Activated CD4-positive, alpha-beta T cell treated with anti-CD3 and anti-CD28 coated beads, Interleukin-2, amount 10 ng/mL, durations not matched to agents 24 days and 14 days (primary cell): ENCODE measurements around the gene CYTH3. TPM values are rescaled to one million over a fixed set of nuclear protein-coding genes. Genes with fewer than 3 reads are reported as not detected.

Experiments
- DNase-seq: peaks from one replicate; pipeline ENCODE4 v3.0.0; 2022
- H3K27ac Mint-ChIP-seq: one replicate; pipeline ENCODE4 v1.8.0; 2022; ENCODE audit warnings: mild to moderate bottlenecking, mixed read lengths
- H3K27me3 Mint-ChIP-seq: one replicate; pipeline ENCODE4 v1.8.0; 2022; ENCODE audit warnings: mixed read lengths
- H3K36me3 Mint-ChIP-seq: one replicate; pipeline ENCODE4 v1.8.0; 2022; ENCODE audit warnings: low read depth, mild to moderate bottlenecking, mixed read lengths
- H3K4me1 Mint-ChIP-seq: one replicate; pipeline ENCODE4 v1.8.0; 2021; ENCODE audit warnings: mixed read lengths
- H3K4me3 Mint-ChIP-seq: one replicate; pipeline ENCODE4 v1.8.0; 2022; ENCODE audit warnings: mild to moderate bottlenecking, moderate library complexity, mixed read lengths
- H3K9me3 Mint-ChIP-seq: one replicate; pipeline ENCODE4 v1.8.0; 2021; ENCODE audit warnings: mixed read lengths
- intact Hi-C: fragments of 100-400 bp; cut with micrococcal nuclease; formaldehyde crosslinking; loops from one replicate; pipeline ENCODE4 v1.15.1; 2023
- total RNA-seq: library from RNA; stranded (reverse); gene quantifications from 2 replicates; pipeline ENCODE4 v1.2.3, GENCODE V29; 2022

The CYTH3 gene
- total RNA-seq, 1 donor from 2014 or later = 0.65 TPM

- H3K4me3 Mint-ChIP-seq = no peak overlapping the region
- intact Hi-C loops = no loop called here
- H3K27me3 Mint-ChIP-seq = no peaks in the 10 kb centered on the region
- peaks cover 2% of the 10 kb centered on the region for H3K4me1 Mint-ChIP-seq
- H3K9me3 Mint-ChIP-seq = no peaks in the 10 kb centered on the region
- H3K36me3 Mint-ChIP-seq = peaks cover 55% of the 10 kb centered on the region
- no peak overlapping the region for H3K27ac Mint-ChIP-seq
- DNase-seq = no peak
These were observed 142.3 kb downstream of the CYTH3 start for GRCh38 chr7:6130007-6130587.

GRCh38 chr7:6128205-6128604, 144.2 kb downstream of the CYTH3 start:
- Mint-ChIP-seq H3K4me1 (peaks cover 2% of the 10 kb centered on the region), H3K27ac (no peak overlapping the region), H3K27me3 (no peaks in the 10 kb centered on the region), H3K36me3 (peaks cover 57% of the 10 kb centered on the region), H3K9me3 (no peaks in the 10 kb centered on the region), H3K4me3 (no peak overlapping the region)
- intact Hi-C loops = no loop called here
- DNase-seq = no peak

- intact Hi-C loops = no loop called here
- H3K9me3 Mint-ChIP-seq = peaks cover under 1% of the 10 kb centered on the region
- no peak overlapping the region for H3K27ac Mint-ChIP-seq
- H3K4me1 Mint-ChIP-seq = peaks cover 2% of the 10 kb centered on the region
- no peak for DNase-seq
- no peak overlapping the region for H3K4me3 Mint-ChIP-seq
- no peaks in the 10 kb centered on the region for H3K27me3 Mint-ChIP-seq
- peaks cover 57% of the 10 kb centered on the region for H3K36me3 Mint-ChIP-seq
These were observed 145.3 kb downstream of the CYTH3 start for GRCh38 chr7:6127110-6127490.

- intact Hi-C loops = no loop called here
- peaks cover 73% of the 10 kb centered on the region for H3K36me3 Mint-ChIP-seq
- H3K27me3 Mint-ChIP-seq = no peaks in the 10 kb centered on the region
- H3K4me3 Mint-ChIP-seq = no peak overlapping the region
- H3K27ac Mint-ChIP-seq = no peak overlapping the region
- peaks cover 9% of the 10 kb centered on the region for H3K9me3 Mint-ChIP-seq
- H3K4me1 Mint-ChIP-seq = peaks cover 7% of the 10 kb centered on the region
- DNase-seq = no peak
These were observed 148.6 kb downstream of the CYTH3 start for GRCh38 chr7:6123843-6124242.

- intact Hi-C loops = no loop called here
- peaks cover 22% of the 10 kb centered on the region for H3K4me1 Mint-ChIP-seq
- H3K4me3 Mint-ChIP-seq = no peak overlapping the region
- H3K27ac Mint-ChIP-seq = no peak overlapping the region
- DNase-seq = no peak
- H3K9me3 Mint-ChIP-seq = peaks cover 9% of the 10 kb centered on the region
- H3K27me3 Mint-ChIP-seq = no peaks in the 10 kb centered on the region
- H3K36me3 Mint-ChIP-seq = peaks cover 79% of the 10 kb centered on the region
These were observed 151.3 kb downstream of the CYTH3 start for GRCh38 chr7:6121141-6121540.

GRCh38 chr7:6117533-6117932, 154.9 kb downstream of the CYTH3 start:
- Mint-ChIP-seq H3K27ac (peak overlapping the region; percentile 54), H3K4me3 (peak overlapping the region; percentile 47), H3K27me3 (no peaks in the 10 kb centered on the region), H3K36me3 (peaks cover 84% of the 10 kb centered on the region), H3K4me1 (peaks cover 22% of the 10 kb centered on the region), H3K9me3 (peaks cover 9% of the 10 kb centered on the region)
- intact Hi-C loops = no loop called here
- DNase-seq = peak; percentile 67

- Mint-ChIP-seq H3K36me3 (peaks cover 80% of the 10 kb centered on the region), H3K9me3 (no peaks in the 10 kb centered on the region), H3K4me3 (no peak overlapping the region), H3K4me1 (peaks cover 23% of the 10 kb centered on the region), H3K27ac (no peak overlapping the region), H3K27me3 (no peaks in the 10 kb centered on the region)
- intact Hi-C loops = no loop called here
- DNase-seq = no peak
These were observed 156.2 kb downstream of the CYTH3 start for GRCh38 chr7:6116211-6116610.

Other genes with a start within 250 kb of the CYTH3 start
- 0.31 and 0.58 TPM in 2 replicates for gene ANKRD61, start 241.2 kb downstream of the CYTH3 start, total RNA-seq
- gene EIF2AK1, start 213.4 kb downstream of the CYTH3 start, total RNA-seq = 105 and 108 TPM in 2 replicates
- gene USP42, start 167.7 kb downstream of the CYTH3 start, total RNA-seq = 16.6 and 17.0 TPM in 2 replicates
- gene FAM220A, start 76.3 kb upstream of the CYTH3 start, total RNA-seq = 7.8 and 9.3 TPM in 2 replicates
- 172 and 176 TPM in 2 replicates for gene RAC1, start 101.9 kb upstream of the CYTH3 start, total RNA-seq
- 18.8 and 26.8 TPM in 2 replicates for gene DAGLB, start 175.3 kb upstream of the CYTH3 start, total RNA-seq
- 64.0 and 73.8 TPM in 2 replicates for gene KDELR2, start 211.5 kb upstream of the CYTH3 start, total RNA-seq